Measurements from ENCODE around the gene LGALS12. TPM values are rescaled to one million over a fixed set of nuclear protein-coding genes. Genes with fewer than 3 reads are reported as not detected.
A peak's percentile ranks its signal among the peaks of the same experiment; 100 is the strongest.

Gene LGALS12
- polyA plus RNA-seq, 3 donors: 6.8 to 16.3 (median 13.5) TPM

DNA sequence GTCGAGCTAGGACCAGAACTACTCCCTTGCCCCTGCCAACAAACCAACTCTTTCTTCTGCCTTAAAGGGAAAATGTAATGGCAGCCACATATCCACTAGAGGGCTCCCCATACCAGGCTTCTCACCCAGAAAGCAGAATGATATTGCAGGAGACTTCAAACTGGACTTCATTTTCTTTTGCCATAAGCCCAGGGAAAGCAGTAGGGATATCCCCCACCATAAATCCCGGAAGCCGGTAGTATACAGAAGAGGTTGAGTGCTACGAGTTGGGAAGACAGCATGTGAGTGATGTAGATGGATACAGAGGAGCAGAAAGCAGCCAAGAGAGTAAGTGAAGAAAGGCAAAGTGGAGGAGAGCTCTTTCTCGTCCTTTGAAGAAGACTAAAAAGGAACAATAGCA lies 27.0 kb upstream of the LGALS12 start:
- Histone ChIP-seq H4K20me1 (ENCODE audit: insufficient read depth, low read length) (no peaks in the 10 kb centered on the region), H2AFZ (ENCODE audit: insufficient read depth, low read depth, low read length, poor library complexity, severe bottlenecking) (no peak overlapping the region), H3K79me2 (ENCODE audit: insufficient read depth, low read length) (no peaks in the 10 kb centered on the region), H3K27me3 (ENCODE audit: control insufficient read depth in 2 of 2, insufficient read depth in 2 of 2, low read length in 2 of 2) (no peaks in the 10 kb centered on the region), H3K4me3 (replicated peaks in 1 of 3; ENCODE audit: low read depth in 2 of 3, low read length in 3 of 3) (no peak overlapping the region), H3K4me2 (replicated peaks; ENCODE audit: extremely low read depth, low read length, poor library complexity, severe bottlenecking) (no peak overlapping the region), H3K9ac (ENCODE audit: insufficient read depth, low read length, poor library complexity, severe bottlenecking) (no peak overlapping the region), H3K36me3 (replicated peaks in 1 of 2; ENCODE audit: control insufficient read depth in 1 of 2, insufficient read depth in 2 of 2, low read length in 2 of 2) (no peaks in the 10 kb centered on the region), H3K27ac (ENCODE audit: low read depth in 1 of 2, low read length in 2 of 2) (no peak overlapping the region), H3K4me1 (ENCODE audit: control insufficient read depth in 1 of 2, insufficient read depth in 2 of 2, low read length in 2 of 2) (peaks cover 0 to 3% of the 10 kb centered on the region in 2 donors), H3K9me3 (replicated peaks in 1 of 2; ENCODE audit: control insufficient read depth in 1 of 2, insufficient read depth in 1 of 2, low read length in 2 of 2) (peaks cover 8 to 11% of the 10 kb centered on the region in 2 donors)
- peaks cover 2 to 9% (median 5%) of the 10 kb centered on the region in 3 donors for H3K27me3 Mint-ChIP-seq (ENCODE audit: low read depth in 3 of 3)
- peaks cover 7 to 23% (median 19%) of the 10 kb centered on the region in 7 donors for H3K9me3 Mint-ChIP-seq
- no CpG with 5 or more reads among the region's 5 CpGs for WGBS (ENCODE audit: insufficient coverage)
- TF ChIP-seq CTCF (IDR thresholded peaks at IDR 0.05): peak; percentile 92
- no peak overlapping the region for H3K27ac Mint-ChIP-seq
- H3K4me1 Mint-ChIP-seq: no peaks in the 10 kb centered on the region
- no peak overlapping the region for H3K4me3 Mint-ChIP-seq
- H3K36me3 Mint-ChIP-seq: no peaks in the 10 kb centered on the region
- DNase-seq: peak; percentile 55 to 75 (median 69)
- intact Hi-C loops (cut with micrococcal nuclease): loop anchor here (2.0 to 10.0 kb wide), 3 partner anchors 156 to 256 kb away; no protein-coding TSS in a partner anchor

DNA sequence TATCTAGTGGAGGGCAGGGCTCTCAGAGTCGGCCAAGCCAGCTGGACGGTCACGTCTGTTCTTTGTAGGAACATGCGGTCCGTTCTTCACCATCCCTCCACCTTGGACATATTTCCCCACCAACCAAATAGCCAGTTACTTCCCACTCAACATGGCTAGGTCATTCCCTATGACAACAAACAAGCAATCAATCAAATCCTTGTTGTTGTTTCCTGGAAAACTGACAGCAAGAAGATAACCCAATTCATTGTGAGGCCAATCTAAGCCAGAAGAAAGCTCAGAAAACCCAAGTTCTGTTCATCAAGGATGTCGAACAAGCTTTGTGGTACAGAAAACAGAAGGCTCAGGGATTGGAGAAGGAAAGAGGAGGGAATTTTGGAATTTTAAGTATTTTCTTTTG lies 25.8 kb upstream of the LGALS12 start:
- Mint-ChIP-seq H3K36me3 (peaks cover 0 to 3% of the 10 kb centered on the region in 2 donors), H3K4me3 (no peak overlapping the region), H3K4me1 (no peaks in the 10 kb centered on the region), H3K9me3 (peaks cover 13 to 33% (median 27%) of the 10 kb centered on the region in 7 donors), H3K27ac (no peak overlapping the region), H3K27me3 (ENCODE audit: low read depth in 3 of 3) (peaks cover 4 to 17% (median 6%) of the 10 kb centered on the region in 3 donors)
- Histone ChIP-seq H3K9me3 (replicated peaks in 1 of 2; ENCODE audit: control insufficient read depth in 1 of 2, insufficient read depth in 1 of 2, low read length in 2 of 2) (peaks cover 8 to 17% of the 10 kb centered on the region in 2 donors), H3K27ac (ENCODE audit: low read depth in 1 of 2, low read length in 2 of 2) (no peak overlapping the region), H3K9ac (ENCODE audit: insufficient read depth, low read length, poor library complexity, severe bottlenecking) (no peak overlapping the region), H3K79me2 (ENCODE audit: insufficient read depth, low read length) (no peaks in the 10 kb centered on the region), H2AFZ (ENCODE audit: insufficient read depth, low read depth, low read length, poor library complexity, severe bottlenecking) (no peak overlapping the region), H3K4me1 (ENCODE audit: control insufficient read depth in 1 of 2, insufficient read depth in 2 of 2, low read length in 2 of 2) (peaks cover 0 to 3% of the 10 kb centered on the region in 2 donors), H4K20me1 (ENCODE audit: insufficient read depth, low read length) (no peaks in the 10 kb centered on the region), H3K4me3 (replicated peaks in 1 of 3; ENCODE audit: low read depth in 2 of 3, low read length in 3 of 3) (no peak overlapping the region), H3K36me3 (replicated peaks in 1 of 2; ENCODE audit: control insufficient read depth in 1 of 2, insufficient read depth in 2 of 2, low read length in 2 of 2) (no peaks in the 10 kb centered on the region), H3K27me3 (ENCODE audit: control insufficient read depth in 2 of 2, insufficient read depth in 2 of 2, low read length in 2 of 2) (peaks cover 0 to 2% of the 10 kb centered on the region in 2 donors), H3K4me2 (replicated peaks; ENCODE audit: extremely low read depth, low read length, poor library complexity, severe bottlenecking) (no peak overlapping the region)
- intact Hi-C loops (cut with micrococcal nuclease): no loop called here
- DNase-seq: no peak
- WGBS (ENCODE audit: insufficient coverage): 96% methylated on average over 5 of the region's 6 CpGs
- no peak for TF ChIP-seq CTCF (IDR thresholded peaks at IDR 0.05)

Measured in CD14-positive monocyte (primary cell).